HG02840 (cell line): ENCODE measurements around the gene IL1RAPL2.
"Not testable (repeated sequence)": the region's sequence is repeated elsewhere in the genome, so short reads cannot be mapped to it uniquely, and the experiment has no call there.

ENCODE experiments used
- ATAC-seq: cut with Tn5 transposase; IDR thresholded peaks from one replicate; pipeline ENCODE4 v1.9.1; 2021; ENCODE audit warnings: mild to moderate bottlenecking, moderate library complexity, moderate number of reproducible peaks; ENCODE audit not compliant: unreplicated experiment, low FRiP score

The IL1RAPL2 gene

DNA sequence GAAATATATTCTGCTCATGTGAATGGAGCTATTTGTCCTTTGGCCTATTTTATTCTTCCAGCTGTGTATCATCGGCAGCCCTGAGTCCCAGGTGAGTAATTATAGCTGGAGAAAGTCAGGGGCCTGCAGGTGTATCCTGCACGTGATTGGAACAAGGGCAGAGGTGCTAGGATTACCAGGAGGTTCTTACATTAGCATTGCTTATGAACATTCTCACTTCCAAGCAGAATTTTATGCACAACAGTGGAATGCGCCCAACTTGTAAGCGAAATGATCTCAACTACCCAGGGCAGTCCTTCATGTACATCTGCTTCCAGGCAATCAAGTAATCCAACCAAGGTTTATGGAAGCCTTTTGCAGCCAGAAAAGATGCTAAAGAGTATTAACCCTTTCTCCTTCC is 1187.4 kb downstream of the IL1RAPL2 start:
- ATAC-seq, result no peak

DNA sequence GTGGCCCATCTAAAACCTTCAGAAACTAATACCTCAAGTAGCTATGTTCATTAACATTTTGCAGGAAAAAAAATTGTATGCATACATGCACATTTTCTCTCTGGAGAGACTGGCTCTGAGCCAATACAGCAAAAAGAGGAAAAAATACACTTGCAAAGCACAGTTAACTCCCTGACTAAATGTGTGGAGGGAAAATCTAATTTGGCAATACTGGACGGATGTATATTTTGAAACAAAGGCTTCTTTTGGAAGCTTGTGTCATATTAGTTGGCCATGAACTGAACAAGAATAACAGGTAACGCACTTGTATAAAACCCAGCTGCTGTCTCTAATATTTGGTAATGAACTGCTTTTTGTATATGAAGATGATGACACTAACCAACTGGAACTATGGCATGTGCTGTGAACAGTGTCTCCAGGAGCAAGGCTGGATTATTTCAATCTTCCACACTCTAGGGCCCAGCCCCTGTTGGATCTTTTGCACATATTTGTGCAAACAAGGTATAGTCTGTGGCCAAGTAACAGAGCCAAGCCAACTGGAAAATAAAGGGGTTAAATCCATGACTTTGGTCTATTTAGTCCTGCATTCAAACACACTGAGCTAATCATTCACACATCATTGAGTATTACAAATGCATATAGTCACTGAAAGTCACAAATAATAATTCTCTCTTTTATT is 1188.4 kb downstream of the IL1RAPL2 start:
- no peak for ATAC-seq

DNA sequence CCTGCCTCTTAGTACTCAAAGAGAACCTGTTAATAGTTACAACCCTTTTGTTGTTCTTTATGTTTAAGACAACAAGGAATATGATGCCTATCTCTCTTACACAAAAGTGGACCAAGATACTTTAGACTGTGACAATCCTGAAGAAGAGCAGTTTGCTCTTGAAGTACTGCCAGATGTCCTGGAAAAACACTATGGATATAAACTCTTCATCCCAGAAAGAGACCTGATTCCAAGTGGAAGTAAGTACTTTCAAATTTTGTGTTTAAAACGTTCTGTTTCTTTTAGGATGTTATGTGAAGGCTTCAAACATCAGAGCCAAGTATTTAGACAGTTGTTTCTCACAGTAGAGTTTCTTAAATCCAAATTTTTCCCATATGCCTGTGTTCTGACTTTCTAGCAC is 1189.1 kb downstream of the IL1RAPL2 start:
- no peak for ATAC-seq

DNA sequence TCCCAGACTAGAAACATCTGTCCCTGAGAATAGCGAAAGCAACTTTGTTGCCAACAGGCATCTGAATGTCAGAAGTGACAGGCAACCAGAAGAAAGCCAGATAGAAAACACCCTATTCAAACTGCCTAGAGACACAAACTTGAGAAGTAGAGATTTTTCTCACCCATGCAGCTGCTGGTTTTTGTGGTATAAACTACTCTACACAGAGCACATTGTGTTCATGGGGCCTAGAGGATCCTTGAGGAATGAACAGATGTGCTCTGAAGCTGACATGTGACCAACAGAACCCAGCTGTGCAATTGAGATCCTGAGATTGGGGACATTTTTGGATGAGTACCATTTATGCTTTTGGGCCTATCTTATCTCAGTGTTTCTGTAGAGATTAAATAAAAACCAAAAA is 1192.8 kb downstream of the IL1RAPL2 start:
- no peak for ATAC-seq

DNA sequence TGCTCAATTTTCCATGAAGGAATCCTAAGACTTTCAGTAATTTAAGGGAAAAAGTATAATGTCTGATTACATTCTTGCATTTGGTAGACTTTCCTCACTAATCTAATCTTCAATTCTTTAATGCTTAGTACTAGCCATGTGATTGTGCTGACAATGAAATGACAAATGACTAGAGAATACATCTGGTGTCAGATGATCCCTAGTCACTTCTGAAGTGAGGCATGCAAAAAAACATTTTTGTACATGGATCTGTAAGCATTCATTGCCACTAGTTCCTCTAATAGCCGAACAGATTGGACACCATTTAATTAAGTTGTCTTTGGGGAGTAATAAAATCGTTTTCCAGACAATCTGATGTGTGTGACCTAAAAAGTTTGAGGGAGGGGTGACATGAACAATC is 1193.6 kb downstream of the IL1RAPL2 start:
- no peak for ATAC-seq

DNA sequence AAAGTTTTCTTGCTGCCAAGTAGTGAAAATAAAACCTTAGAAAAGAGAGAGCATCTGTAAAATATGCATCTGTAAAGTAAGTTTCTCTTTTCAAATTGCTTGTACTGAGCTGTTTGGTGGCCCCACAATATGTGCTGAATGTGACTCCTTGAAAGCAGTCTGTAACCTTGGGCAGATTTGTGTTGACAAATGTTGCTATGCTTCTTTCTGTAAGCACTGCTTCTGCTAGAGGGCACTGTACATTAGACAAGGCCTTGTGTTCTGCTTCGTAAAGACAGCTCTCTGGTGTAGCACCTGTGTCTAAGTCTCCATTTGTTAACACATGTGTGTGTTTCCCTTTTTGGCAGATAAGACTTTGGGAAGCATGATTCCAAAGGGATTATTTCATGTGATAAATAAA is 1199.7 kb downstream of the IL1RAPL2 start:
- no peak for ATAC-seq

DNA sequence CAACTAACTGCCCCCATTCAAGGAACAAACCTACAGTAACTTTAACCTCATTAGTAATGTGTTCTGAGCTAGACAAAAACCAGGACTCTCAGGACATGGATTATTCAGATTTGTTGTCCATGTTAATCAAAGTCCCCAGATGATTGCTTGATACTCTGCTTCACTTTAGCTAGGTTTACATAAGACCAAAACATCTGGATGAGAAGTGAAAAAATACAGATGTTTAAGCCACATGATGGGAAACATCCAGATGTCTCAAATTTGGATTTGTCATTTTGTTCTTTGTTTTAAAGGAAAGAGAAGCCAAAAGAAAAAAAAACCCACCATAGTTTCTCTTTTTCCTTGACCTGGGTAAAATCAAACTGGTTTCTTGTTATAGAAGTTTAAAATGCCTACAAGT is 1207.8 kb downstream of the IL1RAPL2 start:
- ATAC-seq, result no peak

DNA sequence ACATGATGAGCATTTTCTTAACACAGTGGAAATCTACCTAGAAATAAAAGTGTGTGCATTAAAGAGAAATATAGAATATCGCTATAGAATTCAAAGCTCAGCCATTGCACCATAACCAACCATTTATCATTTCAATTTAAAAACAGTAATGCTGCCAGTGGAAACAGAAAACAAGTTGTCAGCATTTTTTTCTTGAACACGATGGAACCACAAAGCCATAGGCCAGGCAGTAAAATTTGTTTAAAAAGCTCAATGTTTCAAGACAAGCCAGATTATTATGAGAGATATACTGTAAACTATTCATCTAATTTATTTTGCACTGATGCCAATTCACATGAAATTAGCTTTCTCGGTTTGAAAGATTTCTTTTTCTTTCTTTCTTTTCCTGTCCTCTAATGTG is 1209.7 kb downstream of the IL1RAPL2 start:
- no peak for ATAC-seq

DNA sequence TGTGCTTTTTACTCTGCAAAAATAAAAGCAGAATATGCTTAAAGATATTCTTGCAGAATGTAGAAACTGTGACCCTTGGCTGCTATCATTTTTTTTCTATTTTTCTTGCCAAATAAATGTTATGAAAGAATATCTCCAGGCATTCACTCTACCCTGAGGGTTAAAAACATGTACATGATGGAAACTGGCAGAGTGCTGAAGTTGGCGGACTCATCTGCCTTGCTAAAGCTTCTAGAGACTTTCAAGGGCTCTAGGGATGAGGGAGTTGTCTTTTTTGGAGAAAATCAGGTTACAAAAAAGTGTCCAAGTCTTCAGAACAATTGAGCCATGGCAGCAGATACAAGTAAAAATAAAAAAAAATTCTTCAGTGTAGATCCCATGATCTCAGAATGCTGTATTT is 1215.8 kb downstream of the IL1RAPL2 start:
- no peak for ATAC-seq

DNA sequence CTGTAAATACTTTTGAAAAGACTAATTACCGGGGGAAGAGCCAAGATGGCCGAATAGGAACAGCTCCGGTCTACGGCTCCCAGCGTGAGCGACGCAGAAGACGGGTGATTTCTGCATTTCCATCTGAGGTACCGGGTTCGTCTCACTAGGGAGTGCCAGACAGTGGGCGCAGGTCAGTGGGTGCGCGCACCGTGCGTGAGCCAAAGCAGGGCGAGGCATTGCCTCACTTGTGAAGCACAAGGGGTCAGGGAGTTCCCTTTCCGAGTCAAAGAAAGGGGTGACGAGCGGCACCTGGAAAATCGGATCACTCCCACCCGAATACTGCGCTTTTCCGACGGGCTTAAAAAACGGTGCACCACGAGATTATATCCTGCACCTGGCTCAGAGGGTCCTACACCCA is 1230.9 kb downstream of the IL1RAPL2 start:
- ATAC-seq, result not testable (repeated sequence)

DNA sequence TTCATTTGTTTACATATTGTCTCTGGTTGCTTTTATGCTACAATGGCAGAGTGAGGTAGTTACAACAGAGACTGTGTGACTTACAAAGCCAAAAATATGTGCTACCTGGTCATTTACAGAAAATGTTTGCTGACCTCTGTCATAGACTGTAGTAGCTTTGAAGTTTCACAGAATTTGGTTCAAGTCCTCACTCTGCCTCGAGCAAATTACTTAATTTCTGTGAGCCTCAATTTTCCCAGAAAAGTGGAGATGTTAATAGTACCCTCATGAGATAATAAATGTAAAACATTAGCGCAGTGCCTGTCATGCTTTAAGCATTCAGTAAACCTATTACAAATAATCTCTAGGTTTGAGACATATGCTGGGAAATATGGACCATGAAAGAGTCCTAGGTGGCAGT is 1237.9 kb downstream of the IL1RAPL2 start:
- ATAC-seq, result no peak

DNA sequence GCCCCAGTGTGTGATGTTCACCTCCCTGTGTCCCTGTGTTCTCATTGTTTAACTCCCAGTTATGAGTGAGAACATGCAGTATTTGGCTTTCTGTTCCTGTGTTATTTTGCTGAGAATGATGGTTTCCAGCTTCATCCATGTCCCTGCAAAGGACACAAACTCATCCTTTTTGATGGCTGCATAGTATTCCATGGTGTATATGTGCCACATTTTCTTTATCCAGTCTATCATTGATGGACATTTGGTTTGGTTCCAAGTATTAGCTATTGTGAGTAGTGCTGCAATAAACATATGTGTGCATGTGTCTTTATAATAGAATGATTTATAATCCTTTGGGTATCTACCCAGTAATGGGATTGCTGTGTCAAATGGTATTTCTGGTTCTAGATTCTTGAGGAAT is 1239.7 kb downstream of the IL1RAPL2 start:
- ATAC-seq, result not testable (repeated sequence)

DNA sequence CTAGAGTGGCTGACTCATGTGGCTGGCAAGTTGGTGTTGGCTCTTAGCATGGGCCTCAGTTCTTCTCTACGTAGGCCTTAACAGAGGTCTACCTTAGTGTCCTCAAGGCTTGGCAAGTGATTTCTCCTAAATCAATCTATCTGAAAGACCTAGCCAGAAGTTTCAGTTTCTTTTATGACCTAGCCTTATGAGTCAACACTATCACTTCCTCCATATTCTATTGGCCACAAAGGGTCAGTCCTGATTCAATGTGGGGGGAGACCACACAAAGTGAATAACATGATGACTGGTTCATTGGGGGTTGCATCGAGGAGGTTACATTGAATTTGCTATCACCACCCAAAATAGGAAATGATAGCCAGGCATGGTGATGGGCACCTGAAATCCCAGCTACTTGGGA is 1250.5 kb downstream of the IL1RAPL2 start:
- no peak for ATAC-seq
